NT2/D1 (cell line): ENCODE data around the gene MROH9.

Experiments
- SUZ12 ChIP-seq: IDR thresholded peaks from 2 replicates; pipeline ENCODE4 v1.6.1; 2011; ENCODE audit not compliant: insufficient read length, insufficient read depth; ENCODE audit errors: extremely low read depth
- YY1 ChIP-seq: IDR thresholded peaks from 2 replicates; pipeline ENCODE4 v1.6.1; 2011; ENCODE audit not compliant: insufficient read length, insufficient read depth
- ZNF274 ChIP-seq: IDR thresholded peaks from 2 replicates; pipeline ENCODE4 v1.6.1; 2011; ENCODE audit warnings: mild to moderate bottlenecking, low read depth, low read length

DNA sequence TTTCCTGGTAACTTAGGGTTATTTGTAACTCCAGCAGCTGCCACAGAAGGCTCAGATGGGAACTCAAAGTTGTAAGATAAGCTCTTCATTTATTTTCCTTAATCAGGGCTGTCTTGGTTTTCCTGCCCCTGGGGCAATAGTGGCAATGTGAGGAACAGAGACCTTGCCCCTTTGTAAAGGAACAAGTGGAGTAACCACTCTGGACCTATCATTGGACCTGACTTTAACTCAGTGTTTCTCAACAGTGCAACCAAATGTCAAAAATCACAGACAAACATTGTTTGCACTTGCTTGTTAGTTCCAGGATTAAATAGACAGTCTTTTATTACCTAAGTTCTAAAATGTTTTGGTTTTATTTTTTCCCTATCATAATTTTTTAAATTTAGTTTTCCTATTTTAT, 152.6 kb downstream of the MROH9 start:
- TF ChIP-seq YY1 = no peak
- TF ChIP-seq ZNF274 = no peak
- TF ChIP-seq SUZ12 = no peak
